ENCODE measurements around the gene NDP. TPM values are rescaled to one million over a fixed set of nuclear protein-coding genes. Genes with fewer than 3 reads are reported as not detected.

The NDP gene
- 1.1 TPM for total RNA-seq

DNA sequence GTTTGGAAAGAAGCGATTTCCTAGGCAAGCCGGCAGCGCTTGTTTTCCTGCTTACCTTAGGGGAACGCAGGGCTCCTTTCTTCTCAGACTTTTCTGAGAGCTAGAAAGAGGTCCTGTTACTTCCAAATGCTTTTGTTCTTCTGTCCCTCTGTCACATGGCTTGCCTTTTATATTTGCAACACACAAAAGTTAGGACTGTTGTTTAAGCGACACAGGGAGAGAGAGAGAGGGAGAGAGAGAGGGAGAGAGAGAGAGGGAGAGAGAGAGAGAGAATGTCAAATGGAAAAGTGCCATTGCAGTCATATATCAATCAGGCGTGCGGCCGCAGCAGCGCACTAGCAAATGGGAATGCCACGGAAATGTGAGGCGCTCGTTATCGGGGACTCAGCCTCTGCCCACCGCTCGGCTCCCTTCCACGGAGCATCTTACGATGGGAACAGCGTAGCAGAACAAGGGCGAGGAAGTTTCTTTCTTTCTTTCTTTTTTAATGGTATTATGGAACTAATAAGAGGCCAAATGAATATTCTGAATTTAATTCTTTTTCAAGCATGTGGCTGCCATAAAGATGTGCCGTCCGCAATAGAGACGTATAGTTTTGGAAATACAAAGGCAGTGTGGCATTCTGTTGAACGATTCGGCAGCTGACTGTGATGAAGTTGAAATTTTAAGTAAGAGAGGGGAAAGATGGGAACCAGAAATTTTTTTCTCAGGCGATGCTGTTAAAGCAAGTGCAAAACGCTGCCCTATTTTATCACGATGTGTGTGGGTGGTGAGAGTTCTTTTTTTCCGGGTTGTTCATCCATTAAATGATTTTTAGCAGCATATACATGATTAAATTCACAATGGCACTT is at the start of gene NDP:
NDP (minus strand) TSS at position 142 of the 851 bp plus-strand sequence. CDS start 14,745 bp downstream, outside the sequence.
- no peak for DNase-seq

GRCh38 chrX:44022964-44023363 is 49.8 kb upstream of the NDP start:
- DNase-seq = no peak

- no peak for DNase-seq
Measured at GRCh38 chrX:44020693-44021092, 47.5 kb upstream of the NDP start.

- DNase-seq = no peak
Measured at GRCh38 chrX:44019911-44020310, 46.7 kb upstream of the NDP start.

DNA sequence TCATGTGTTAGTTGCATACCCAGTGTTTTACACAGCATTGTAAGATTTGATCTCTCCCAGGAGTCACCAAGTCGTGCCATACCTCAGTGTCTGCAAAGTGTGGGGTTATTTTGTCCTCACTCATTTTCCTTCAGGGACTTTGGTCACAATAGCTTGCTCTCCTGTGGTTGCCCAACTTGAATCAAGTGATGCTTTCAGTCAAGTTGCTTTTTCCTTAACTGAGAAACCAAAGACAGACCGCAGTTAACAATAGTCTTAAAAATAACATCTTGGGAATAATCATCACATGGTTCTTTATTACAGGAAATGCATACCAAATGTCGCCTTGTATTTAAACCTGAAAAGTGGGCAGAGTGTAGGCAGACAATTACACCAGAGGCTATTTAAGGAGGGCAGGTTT is 44.5 kb upstream of the NDP start:
- no peak for DNase-seq

DNA sequence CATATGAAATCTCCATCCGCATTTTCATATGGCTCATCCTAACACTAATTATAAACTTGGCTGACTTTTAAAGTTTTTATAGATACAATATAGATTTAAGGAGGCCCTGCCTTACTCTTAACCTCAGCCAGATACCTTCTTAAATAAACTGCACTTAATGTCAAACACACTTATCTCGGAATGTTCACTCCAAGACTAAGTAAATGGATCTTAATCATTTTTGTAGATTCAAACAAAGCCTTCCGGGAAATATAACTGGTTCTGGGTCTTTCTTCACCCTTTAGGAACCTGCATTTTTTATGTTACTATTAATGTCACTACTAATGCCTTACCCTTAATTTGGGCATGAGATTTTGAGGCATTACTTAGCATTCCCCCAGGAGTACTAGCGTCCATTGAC is 43.7 kb upstream of the NDP start:
- DNase-seq = no peak

GRCh38 chrX:44012484-44013096 is 39.4 kb upstream of the NDP start:
- DNase-seq = no peak

GRCh38 chrX:44011506-44011905 is 38.3 kb upstream of the NDP start:
- no peak for DNase-seq

- no peak for DNase-seq
Measured at GRCh38 chrX:44010626-44011025, 37.4 kb upstream of the NDP start.

- no peak for DNase-seq
Measured at GRCh38 chrX:44006081-44006480, 32.9 kb upstream of the NDP start.

GRCh38 chrX:44003975-44004374 is 30.8 kb upstream of the NDP start:
- DNase-seq = no peak

GRCh38 chrX:44002567-44002966 is 29.4 kb upstream of the NDP start:
- DNase-seq = no peak

GRCh38 chrX:43998374-43998773 is 25.2 kb upstream of the NDP start:
- DNase-seq = no peak

GRCh38 chrX:43996491-43996890 is 23.3 kb upstream of the NDP start:
- DNase-seq = no peak

- no peak for DNase-seq
Measured at GRCh38 chrX:43986083-43986482, 12.9 kb upstream of the NDP start.

- no peak for DNase-seq
Measured at GRCh38 chrX:43985511-43985910, 12.3 kb upstream of the NDP start.

DNA sequence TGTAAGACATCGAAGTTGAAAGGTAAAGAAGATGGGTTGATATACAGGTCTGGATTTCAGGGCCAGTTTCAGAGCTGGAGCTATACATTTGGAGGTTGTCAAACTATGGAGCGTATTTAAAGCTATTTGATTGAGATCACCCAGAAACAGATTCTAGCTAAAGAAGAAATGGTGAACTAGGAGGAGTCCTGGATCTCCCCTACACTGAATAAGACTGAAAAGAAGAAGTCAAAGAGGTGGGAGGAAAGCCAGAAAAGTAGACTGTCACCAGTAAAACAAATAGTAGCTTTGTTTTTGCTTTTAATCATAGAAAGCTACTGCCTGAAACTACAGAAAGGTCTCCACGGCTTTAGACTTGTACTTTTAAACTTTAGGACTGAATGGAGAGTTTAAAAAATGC is 5.0 kb upstream of the NDP start:
- no peak for DNase-seq

- DNase-seq = no peak
Measured at GRCh38 chrX:43976205-43976604, 3.0 kb upstream of the NDP start.

- DNase-seq = no peak
Measured at GRCh38 chrX:43975796-43976195, 2.6 kb upstream of the NDP start.

DNA sequence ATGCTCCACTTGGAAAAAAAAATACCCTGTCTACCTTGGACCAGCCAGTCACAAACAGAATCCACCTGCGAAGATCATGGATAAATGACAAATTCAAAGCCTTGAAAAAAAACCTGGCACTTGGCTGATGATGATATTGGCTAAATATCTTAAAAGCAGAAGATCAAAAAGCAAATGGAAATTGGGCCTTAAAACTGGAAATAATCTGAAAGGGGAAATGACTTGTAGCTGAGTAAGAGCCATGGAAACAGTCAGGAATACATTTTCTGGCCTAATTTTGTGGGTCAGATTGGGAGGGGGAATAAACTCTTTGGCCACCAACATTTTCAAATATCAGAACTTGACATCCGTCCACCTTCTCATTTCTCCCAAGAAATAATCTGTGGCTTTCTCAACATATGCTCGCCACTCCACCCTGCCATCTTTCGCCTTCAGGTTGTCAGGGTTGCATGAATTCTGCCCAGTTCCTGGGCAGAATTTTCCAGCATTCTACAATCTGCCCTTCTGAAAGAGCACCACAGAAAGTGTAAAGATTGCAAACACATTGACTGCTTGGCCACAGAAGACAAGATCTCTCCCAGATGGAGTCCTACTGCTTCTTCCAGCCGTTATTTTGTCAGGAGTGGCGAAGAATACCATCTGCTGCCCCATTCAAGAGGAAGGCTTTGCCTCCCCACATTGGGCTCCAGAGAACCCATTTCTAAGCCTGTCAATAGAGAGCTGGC is 1.7 kb upstream of the NDP start:
- no peak for DNase-seq

DNA sequence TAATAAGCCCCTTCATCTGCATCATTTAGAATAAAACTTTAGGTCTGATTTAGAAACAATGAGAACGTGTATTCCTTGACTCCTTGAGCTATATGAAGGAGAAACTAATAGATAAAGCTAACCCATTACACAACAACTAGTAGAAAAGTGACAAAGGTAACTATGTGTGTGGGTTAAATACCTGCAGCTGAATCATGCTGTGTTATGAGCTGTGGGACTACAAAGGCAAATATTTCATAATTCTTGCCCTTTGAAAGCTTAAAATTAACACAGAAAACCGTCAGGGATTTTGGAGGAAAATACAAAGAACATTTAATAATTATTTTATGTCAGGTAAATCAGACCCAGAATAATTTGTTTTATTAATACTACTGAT is 898 bp upstream of the NDP start:
- DNase-seq = no peak

GRCh38 chrX:43971966-43972961 is 926 bp downstream of the NDP start:
- no peak for DNase-seq

Measured in tongue (tissue), 2 donors.